B cell (primary cell): Measurements from ENCODE around the gene SH3TC1. TPM values are rescaled to one million over a fixed set of nuclear protein-coding genes. Genes with fewer than 3 reads are reported as not detected.

Source experiments
- ATAC-seq: fragments of 200-7000 bp; cut with Tn5 transposase; one replicate; pipeline ENCODE4 v1.10.0; 2021; ENCODE audit warnings: low read depth, mild to moderate bottlenecking, moderate number of reproducible peaks, moderate library complexity
- CTCF ChIA-PET: fragments of 350-600 bp; sonication (Branson Sonifier 250); formaldehyde crosslinking; loops from one replicate; lab custom pipeline; 2021; ENCODE audit warnings: antibody characterized with exemption, inconsistent platforms; lab: Charles Lee
- POLR2A ChIA-PET: fragments of 350-600 bp; sonication (Branson Sonifier 250); formaldehyde crosslinking; loops from one replicate; lab custom pipeline; 2021; ENCODE audit warnings: antibody characterized with exemption; lab: Charles Lee
- DNase-seq: peaks from one replicate; pipeline ENCODE4 v3.0.0; 2013
- H2AFZ ChIP-seq: 2 replicates; pipeline ENCODE4 v1.6.1; 2012; ENCODE audit warnings: mild to moderate bottlenecking, low read depth, low read length; ENCODE audit not compliant: insufficient read depth, poor library complexity, severe bottlenecking
- H3K27ac ChIP-seq, 2 donors: 1 replicate in 1 of 2; 2 replicates in 1 of 2; pipeline ENCODE4 v1.5.1; 2012 to 2013; ENCODE audit warnings: low read length in 2 of 2, mild to moderate bottlenecking in 2 of 2, moderate library complexity in 1 of 2
- H3K27me3 ChIP-seq, 4 experiments: fragments of 200-600 bp in 1 of 4; sonication (generic) in 1 of 4; replicated peaks in 1 of 4; 1 replicate in 2 of 4; 2 replicates in 2 of 4; pipeline versions ENCODE4 v1.6.1 to v1.7.0; 2013 to 2016; ENCODE audit warnings: low read length in 3 of 4, mild to moderate bottlenecking in 2 of 4, mixed read lengths in 1 of 4, moderate library complexity in 1 of 4; ENCODE audit not compliant: insufficient read depth in 4 of 4, control insufficient read depth in 3 of 4; ENCODE audit errors: control extremely low read depth in 1 of 4
- H3K36me3 ChIP-seq, 2 experiments: replicated peaks in 1 of 2; 1 replicate in 1 of 2; 2 replicates in 1 of 2; pipeline versions ENCODE4 v1.6.1 to v1.7.1; 2013; ENCODE audit warnings: low read length in 1 of 2; ENCODE audit not compliant: insufficient read depth in 2 of 2, control insufficient read depth in 1 of 2; ENCODE audit errors: control extremely low read depth in 1 of 2, extremely low read depth in 1 of 2
- H3K4me1 ChIP-seq, 2 donors: fragments of 200-600 bp in 1 of 2; sonication (generic) in 1 of 2; 1 replicate in 1 of 2; 2 replicates in 1 of 2; pipeline versions ENCODE4 v1.5.1 to v1.6.1; 2013 to 2017; ENCODE audit warnings: low read length in 2 of 2; ENCODE audit not compliant: control insufficient read depth in 2 of 2, insufficient read depth in 2 of 2
- H3K4me2 ChIP-seq: replicated peaks from 2 replicates; pipeline ENCODE3; 2012; ENCODE audit warnings: mild to moderate bottlenecking, low read depth, low read length; ENCODE audit not compliant: poor library complexity, severe bottlenecking
- H3K4me3 ChIP-seq, 5 experiments: fragments of 200-600 bp in 1 of 5; sonication (generic) in 1 of 5; 1 replicate in 3 of 5; 2 replicates in 2 of 5; pipeline versions ENCODE4 v1.5.1 to v1.7.0; 2011 to 2016; ENCODE audit warnings: low read length in 4 of 5, mild to moderate bottlenecking in 4 of 5, low read depth in 2 of 5, control low read depth in 1 of 5, moderate library complexity in 1 of 5; ENCODE audit not compliant: insufficient read depth in 1 of 5; ENCODE audit errors: control extremely low read depth in 1 of 5, extremely low read depth in 1 of 5
- H3K79me2 ChIP-seq: fragments of 200-600 bp; sonication (generic); one replicate; pipeline ENCODE4 v1.6.0; 2016; ENCODE audit warnings: low read length; ENCODE audit not compliant: control insufficient read depth, insufficient read depth
- H3K9ac ChIP-seq: fragments of 200-600 bp; sonication (generic); 2 replicates; pipeline ENCODE4 v1.6.1; 2017; ENCODE audit warnings: mild to moderate bottlenecking, low read length, moderate library complexity
- H3K9me3 ChIP-seq, 3 donors: one replicate each; pipeline versions ENCODE4 v1.6.1 to v1.7.1; 2013; ENCODE audit warnings: low read length in 2 of 3; ENCODE audit not compliant: control insufficient read depth in 2 of 3, insufficient read depth in 1 of 3; ENCODE audit errors: control extremely low read depth in 1 of 3
- H4K20me1 ChIP-seq: 2 replicates; pipeline ENCODE4 v1.6.0; 2012; ENCODE audit warnings: mild to moderate bottlenecking, low read length; ENCODE audit not compliant: insufficient read depth, control insufficient read depth, poor library complexity, severe bottlenecking
- H3K27ac Mint-ChIP-seq: one replicate; pipeline ENCODE4 v1.8.0; 2021; ENCODE audit warnings: mixed read lengths
- H3K27me3 Mint-ChIP-seq: one replicate; pipeline ENCODE4 v1.8.0; 2021; ENCODE audit warnings: mixed read lengths
- H3K4me1 Mint-ChIP-seq: one replicate; pipeline ENCODE4 v1.8.0; 2021; ENCODE audit warnings: mixed read lengths
- H3K4me3 Mint-ChIP-seq: one replicate; pipeline ENCODE4 v1.8.0; 2021; ENCODE audit warnings: mixed read lengths
- H3K9me3 Mint-ChIP-seq: one replicate; pipeline ENCODE4 v1.8.0; 2022; ENCODE audit warnings: mixed read lengths; ENCODE audit not compliant: insufficient read depth
- EZH2 ChIP-seq: IDR thresholded peaks from 2 replicates; pipeline ENCODE4 v1.6.1; 2012; ENCODE audit warnings: borderline replicate concordance, low read depth, mild to moderate bottlenecking, moderate library complexity, low read length; ENCODE audit not compliant: insufficient read depth, poor library complexity, severe bottlenecking
- WGBS: methylation state at CpG from one replicate; pipeline ENCODE4 v1.1.5; 2013; ENCODE audit warnings: missing lambda C conversion rate; ENCODE audit not compliant: insufficient coverage; 5-methylcytosine and 5-hydroxymethylcytosine counted together
- intact Hi-C: fragments of 100-400 bp; cut with micrococcal nuclease; formaldehyde crosslinking; loops from one replicate; pipeline ENCODE4 v1.10.0; 2022
- polyA plus RNA-seq: library from polyadenylated mRNA; depleted of rRNA; stranded (reverse); fragments of >200 nt; gene quantifications from 2 replicates; pipeline ENCODE4 v1.2.3, GENCODE V29; 2012
- total RNA-seq, 2 donors: library from RNA; stranded (reverse); fragments of 120-200 nt in 1 of 2; gene quantifications; 1 replicate in 1 of 2; 2 replicates in 1 of 2; pipeline versions ENCODE4 v1.2.3 to v1.2.4, GENCODE V29; 2013 to 2022
- TF ChIP-seq, protein P1 (sequence below): fragments of 200-600 bp; IDR thresholded peaks from one replicate; pipeline ENCODE4 v1.8.0; 2022; ENCODE audit warnings: antibody characterized with exemption, mild to moderate bottlenecking

SH3TC1 gene
- total and polyA plus RNA-seq, 2 donors (not counting 1 experiment from before 2014, with no cell fraction given): 63.8 to 388 TPM

DNA sequence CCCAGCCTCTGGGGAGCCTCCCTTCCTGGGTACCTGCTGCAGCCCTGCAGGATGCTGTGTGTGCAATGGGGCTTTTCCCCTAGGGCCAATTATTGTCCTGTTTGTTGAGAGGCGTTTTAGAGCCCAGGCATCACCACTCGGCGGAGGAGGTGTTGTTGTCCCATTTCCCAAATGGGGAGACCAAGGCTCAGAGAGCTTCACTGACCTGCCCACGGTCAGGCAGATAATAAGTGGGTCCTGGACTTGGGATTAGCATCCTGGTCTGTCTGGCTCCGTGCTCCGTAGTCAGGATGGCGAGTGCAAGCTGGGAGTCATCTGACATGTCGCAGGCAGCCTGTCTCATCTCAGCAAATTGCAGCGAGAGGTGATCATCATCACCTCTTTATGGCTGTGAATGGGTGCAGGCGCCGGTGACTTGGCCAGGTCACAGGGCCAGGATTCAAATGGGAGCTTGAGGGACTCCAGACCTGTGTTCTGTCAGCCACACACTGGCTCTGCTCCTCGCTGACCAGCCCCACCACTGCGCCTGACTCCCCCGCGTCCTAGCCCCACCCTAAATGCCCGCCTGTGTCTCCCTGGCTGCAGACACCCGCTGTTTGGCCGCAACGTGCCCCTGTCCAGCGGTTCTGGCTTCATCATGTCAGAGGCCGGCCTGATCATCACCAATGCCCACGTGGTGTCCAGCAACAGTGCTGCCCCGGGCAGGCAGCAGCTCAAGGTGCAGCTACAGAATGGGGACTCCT, 87.1 kb downstream of the SH3TC1 start:
- no peaks in the 10 kb centered on the region for H4K20me1 ChIP-seq
- no peak overlapping the region for H3K4me2 ChIP-seq
- no peak overlapping the region for H3K4me3 ChIP-seq
- WGBS: 92% methylated on average over 23 of the region's 23 CpGs
- no peak overlapping the region for H2AFZ ChIP-seq
- ChIA-PET POLR2A (no interaction called here), CTCF (no interaction called here)
- H3K27me3 ChIP-seq: no peaks in the 10 kb centered on the region
- H3K36me3 ChIP-seq: no peaks in the 10 kb centered on the region
- no peaks in the 10 kb centered on the region for H3K79me2 ChIP-seq
- no peak overlapping the region for H3K27ac Mint-ChIP-seq
- H3K9me3 ChIP-seq: no peaks in the 10 kb centered on the region
- no peaks in the 10 kb centered on the region for H3K4me1 ChIP-seq
- H3K9me3 Mint-ChIP-seq: no peaks in the 10 kb centered on the region
- no peak overlapping the region for H3K9ac ChIP-seq
- H3K4me3 Mint-ChIP-seq: no peak overlapping the region
- TF ChIP-seq, protein P1, sequence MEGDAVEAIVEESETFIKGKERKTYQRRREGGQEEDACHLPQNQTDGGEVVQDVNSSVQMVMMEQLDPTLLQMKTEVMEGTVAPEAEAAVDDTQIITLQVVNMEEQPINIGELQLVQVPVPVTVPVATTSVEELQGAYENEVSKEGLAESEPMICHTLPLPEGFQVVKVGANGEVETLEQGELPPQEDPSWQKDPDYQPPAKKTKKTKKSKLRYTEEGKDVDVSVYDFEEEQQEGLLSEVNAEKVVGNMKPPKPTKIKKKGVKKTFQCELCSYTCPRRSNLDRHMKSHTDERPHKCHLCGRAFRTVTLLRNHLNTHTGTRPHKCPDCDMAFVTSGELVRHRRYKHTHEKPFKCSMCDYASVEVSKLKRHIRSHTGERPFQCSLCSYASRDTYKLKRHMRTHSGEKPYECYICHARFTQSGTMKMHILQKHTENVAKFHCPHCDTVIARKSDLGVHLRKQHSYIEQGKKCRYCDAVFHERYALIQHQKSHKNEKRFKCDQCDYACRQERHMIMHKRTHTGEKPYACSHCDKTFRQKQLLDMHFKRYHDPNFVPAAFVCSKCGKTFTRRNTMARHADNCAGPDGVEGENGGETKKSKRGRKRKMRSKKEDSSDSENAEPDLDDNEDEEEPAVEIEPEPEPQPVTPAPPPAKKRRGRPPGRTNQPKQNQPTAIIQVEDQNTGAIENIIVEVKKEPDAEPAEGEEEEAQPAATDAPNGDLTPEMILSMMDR: no peak
- TF ChIP-seq EZH2: no peak
- H3K4me1 Mint-ChIP-seq: peaks cover 5% of the 10 kb centered on the region
- no peak for ATAC-seq
- DNase-seq: no peak
- no peaks in the 10 kb centered on the region for H3K27me3 Mint-ChIP-seq
- intact Hi-C loops: no loop called here
- H3K27ac ChIP-seq: no peak overlapping the region

DNA sequence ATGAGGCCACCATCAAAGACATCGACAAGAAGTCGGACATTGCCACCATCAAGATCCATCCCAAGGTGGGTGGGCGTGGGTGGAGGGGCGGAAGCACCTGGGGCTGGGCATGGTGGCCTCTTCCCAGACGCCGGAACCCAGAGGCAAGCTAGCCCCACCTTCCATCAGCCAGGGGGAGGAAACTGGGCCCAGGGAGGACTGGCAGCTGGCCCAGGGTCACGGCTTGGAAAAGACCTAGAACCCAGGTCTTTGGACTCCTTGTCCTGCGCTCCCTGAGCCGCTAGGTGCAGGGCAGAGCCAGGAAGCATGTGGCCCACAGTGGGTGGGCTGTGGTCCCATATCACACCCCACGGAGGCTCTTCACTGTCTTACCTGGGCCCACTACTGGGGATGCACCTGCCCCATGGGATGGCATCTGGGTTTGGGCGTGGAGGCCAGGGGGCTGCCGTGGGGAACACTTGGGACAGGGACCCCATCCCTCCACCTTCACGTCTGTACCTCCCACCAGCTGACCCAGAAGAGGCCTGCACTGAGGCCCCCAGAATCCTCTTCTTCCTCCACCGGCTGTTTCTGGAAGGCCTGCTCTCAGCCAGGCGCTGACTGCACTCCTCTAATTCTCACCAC, 87.7 kb downstream of the SH3TC1 start:
- Histone ChIP-seq H3K4me1 (no peaks in the 10 kb centered on the region), H2AFZ (no peak overlapping the region), H4K20me1 (no peaks in the 10 kb centered on the region), H3K4me2 (no peak overlapping the region), H3K9me3 (no peaks in the 10 kb centered on the region), H3K4me3 (no peak overlapping the region), H3K27me3 (no peaks in the 10 kb centered on the region), H3K27ac (no peak overlapping the region), H3K36me3 (no peaks in the 10 kb centered on the region), H3K9ac (no peak overlapping the region), H3K79me2 (no peaks in the 10 kb centered on the region)
- Mint-ChIP-seq H3K4me1 (peaks cover 5% of the 10 kb centered on the region), H3K9me3 (no peaks in the 10 kb centered on the region), H3K27me3 (no peaks in the 10 kb centered on the region), H3K4me3 (no peak overlapping the region), H3K27ac (no peak overlapping the region)
- TF ChIP-seq, protein P1: no peak
- no peak for TF ChIP-seq EZH2
- DNase-seq: no peak
- intact Hi-C loops: no loop called here
- CTCF ChIA-PET: no interaction called here
- WGBS: 91% methylated on average over 13 of the region's 15 CpGs
- POLR2A ChIA-PET: no interaction called here
- no peak for ATAC-seq
